HG03575 (cell line): ENCODE results near the gene CYP46A1.
"Not testable (repeated sequence)": the region's sequence is repeated elsewhere in the genome, so short reads cannot be mapped to it uniquely, and the experiment has no call there.

ENCODE experiments used
- ATAC-seq: cut with Tn5 transposase; IDR thresholded peaks from one replicate; pipeline ENCODE4 v1.9.1; 2021; ENCODE audit not compliant: unreplicated experiment, insufficient number of reproducible peaks, low FRiP score; ENCODE audit errors: extremely low read depth

Gene CYP46A1

GRCh38 chr14:99762911-99763310, 78.8 kb downstream of the CYP46A1 start:
- ATAC-seq: not testable (repeated sequence)

- no peak for ATAC-seq
Observed at GRCh38 chr14:99763527-99764221, 79.6 kb downstream of the CYP46A1 start.

GRCh38 chr14:99764222-99764706, 80.2 kb downstream of the CYP46A1 start:
- ATAC-seq: no peak

GRCh38 chr14:99768381-99768780, 84.3 kb downstream of the CYP46A1 start:
- no peak for ATAC-seq

GRCh38 chr14:99769123-99769522, 85.0 kb downstream of the CYP46A1 start:
- no peak for ATAC-seq

- ATAC-seq: no peak
Observed at GRCh38 chr14:99769799-99770198, 85.7 kb downstream of the CYP46A1 start.

- ATAC-seq: no peak
Observed at GRCh38 chr14:99772371-99773283, 88.5 kb downstream of the CYP46A1 start.

GRCh38 chr14:99773521-99774497, 89.7 kb downstream of the CYP46A1 start:
- ATAC-seq: no peak

GRCh38 chr14:99774556-99775307, 90.6 kb downstream of the CYP46A1 start:
- no peak for ATAC-seq

- no peak for ATAC-seq
Observed at GRCh38 chr14:99775351-99775750, 91.3 kb downstream of the CYP46A1 start.
